ENCODE results near the gene BSND. TPM values are rescaled to one million over a fixed set of nuclear protein-coding genes. Genes with fewer than 3 reads are reported as not detected.
A peak's percentile ranks its signal among the peaks of the same experiment; 100 is the strongest.
"Not testable (repeated sequence)": the region's sequence is repeated elsewhere in the genome, so short reads cannot be mapped to it uniquely, and the experiment has no call there.

BSND gene
- total RNA-seq, 1 experiment from 2014 or later: 0.17 TPM

GRCh38 chr1:54962612-54963395, 35.9 kb upstream of the BSND start:
- no peak for TF ChIP-seq CTCF (conservative IDR thresholded peaks at IDR 0.05)
- no peak overlapping the region for H4K5ac ChIP-seq (ENCODE audit: insufficient read length, low read depth, low read length)
- H3K4me2 ChIP-seq (ENCODE audit: insufficient read depth, insufficient read length, low read length): peak overlapping the region; percentile 25
- H4K20me1 ChIP-seq (ENCODE audit: control insufficient read depth, insufficient read depth, insufficient read length): no peaks in the 10 kb centered on the region
- no peaks in the 10 kb centered on the region for H3K79me2 ChIP-seq (ENCODE audit: insufficient read depth, low read length)
- peak overlapping the region; percentile 64 for H2BK5ac ChIP-seq (ENCODE audit: insufficient read length, low read length)
- no peak overlapping the region for H3K23ac ChIP-seq (ENCODE audit: insufficient read length, low read depth, low read length)
- H3K36me3 Mint-ChIP-seq (ENCODE audit: insufficient read depth in 1 of 3, low read depth in 3 of 3): peaks cover 14 to 25% (median 18%) of the 10 kb centered on the region in 3 experiments
- H2AK5ac ChIP-seq (ENCODE audit: insufficient read length, low read length): no peak overlapping the region
- peaks cover 11% of the 10 kb centered on the region; the same call in 1 of the 2 replicates for H3K4me1 ChIP-seq (ENCODE audit: insufficient read depth, low read length)
- peak overlapping the region; percentile 89 for H3K27ac ChIP-seq (ENCODE audit: insufficient read length, low read depth, low read length)
- no peaks in the 10 kb centered on the region for H3K27me3 ChIP-seq (ENCODE audit: insufficient read depth, low read length)
- no peaks in the 10 kb centered on the region for H3K79me1 ChIP-seq (ENCODE audit: insufficient read depth, low read depth, low read length, poor library complexity, severe bottlenecking)
- no peak overlapping the region for H2BK20ac ChIP-seq (ENCODE audit: low read depth, low read length, poor library complexity, severe bottlenecking)
- H3K9ac ChIP-seq (ENCODE audit: extremely low read depth, insufficient read length, low read length): no peak overlapping the region
- no CpG with 5 or more reads among the region's 4 CpGs for WGBS (ENCODE audit: extremely low coverage, insufficient read length, low lambda C conversion rate)
- H3K27me3 Mint-ChIP-seq (ENCODE audit: low read depth): peaks cover 6% of the 10 kb centered on the region; the same call in 1 of the 2 replicates
- peak overlapping the region; percentile 97 for H2BK12ac ChIP-seq (ENCODE audit: insufficient read length, low read depth, low read length)
- H2BK15ac ChIP-seq (ENCODE audit: low read depth, low read length): no peak overlapping the region
- DNase-seq: no peak
- no peak overlapping the region for H3K4me3 Mint-ChIP-seq
- H3K14ac ChIP-seq (ENCODE audit: insufficient read depth, low read length): peak overlapping the region; percentile 75
- H3K9me3 Mint-ChIP-seq: peaks cover 24 to 25% of the 10 kb centered on the region in 2 experiments
- H4K91ac ChIP-seq (ENCODE audit: insufficient read length, low read depth, low read length): no peak overlapping the region
- H3K23me2 ChIP-seq (ENCODE audit: insufficient read length, low read depth, low read length, poor library complexity, severe bottlenecking): no peaks in the 10 kb centered on the region
- H3K18ac ChIP-seq (ENCODE audit: insufficient read length, low read depth, low read length): no peak overlapping the region
- no peak overlapping the region for H4K8ac ChIP-seq (replicated peaks; ENCODE audit: insufficient read length, low read depth, low read length)
- no peak overlapping the region for H3K4ac ChIP-seq (ENCODE audit: low read depth, low read length)
- H2AFZ ChIP-seq (ENCODE audit: low read length): no peak overlapping the region
- H3T11ph ChIP-seq (ENCODE audit: low read length): no peak overlapping the region
- peak overlapping the region; percentile 48 for H2BK120ac ChIP-seq (ENCODE audit: low read depth, low read length, poor library complexity, severe bottlenecking)
- H3K9me3 ChIP-seq (ENCODE audit: control insufficient read depth, low read depth, low read length): peaks cover 20% of the 10 kb centered on the region
- H3K27ac Mint-ChIP-seq: peak overlapping the region; percentile 59 to 96 (median 96)
- H3K4me1 Mint-ChIP-seq: peaks cover 31 to 43% of the 10 kb centered on the region in 2 experiments
- H3K56ac ChIP-seq (ENCODE audit: insufficient read length, low read depth, low read length): no peak overlapping the region

- no CpG with 5 or more reads among the region's 5 CpGs for WGBS (ENCODE audit: extremely low coverage, insufficient read length, low lambda C conversion rate)
- H2BK120ac ChIP-seq (ENCODE audit: low read depth, low read length, poor library complexity, severe bottlenecking); H3K27me3 ChIP-seq (ENCODE audit: insufficient read depth, low read length); H3K56ac ChIP-seq (ENCODE audit: insufficient read length, low read depth, low read length); H3K27me3 Mint-ChIP-seq (ENCODE audit: low read depth); H3K79me2 ChIP-seq (ENCODE audit: insufficient read depth, low read length); H2AFZ ChIP-seq (ENCODE audit: low read length); H3K18ac ChIP-seq (ENCODE audit: insufficient read length, low read depth, low read length); H3K23me2 ChIP-seq (ENCODE audit: insufficient read length, low read depth, low read length, poor library complexity, severe bottlenecking); H3K27ac ChIP-seq (ENCODE audit: insufficient read length, low read depth, low read length); H2AK5ac ChIP-seq (ENCODE audit: insufficient read length, low read length); H3K9ac ChIP-seq (ENCODE audit: extremely low read depth, insufficient read length, low read length); H3K4ac ChIP-seq (ENCODE audit: low read depth, low read length); H2BK5ac ChIP-seq (ENCODE audit: insufficient read length, low read length); DNase-seq; H3K4me2 ChIP-seq (ENCODE audit: insufficient read depth, insufficient read length, low read length); H2BK20ac ChIP-seq (ENCODE audit: low read depth, low read length, poor library complexity, severe bottlenecking); H4K91ac ChIP-seq (ENCODE audit: insufficient read length, low read depth, low read length); H3T11ph ChIP-seq (ENCODE audit: low read length); H4K8ac ChIP-seq (replicated peaks; ENCODE audit: insufficient read length, low read depth, low read length); H4K5ac ChIP-seq (ENCODE audit: insufficient read length, low read depth, low read length); H3K79me1 ChIP-seq (ENCODE audit: insufficient read depth, low read depth, low read length, poor library complexity, severe bottlenecking); H3K23ac ChIP-seq (ENCODE audit: insufficient read length, low read depth, low read length); H4K20me1 ChIP-seq (ENCODE audit: control insufficient read depth, insufficient read depth, insufficient read length); H2BK15ac ChIP-seq (ENCODE audit: low read depth, low read length); H3K14ac ChIP-seq (ENCODE audit: insufficient read depth, low read length); H2BK12ac ChIP-seq (ENCODE audit: insufficient read length, low read depth, low read length); H3K4me3 Mint-ChIP-seq: not testable (repeated sequence)
- Mint-ChIP-seq H3K27ac (peak overlapping the region in 2 of 3 experiments; percentile 52 to 76; a peak in 4 of 7 replicates), H3K36me3 (ENCODE audit: insufficient read depth in 1 of 3, low read depth in 3 of 3) (peaks cover 8 to 15% (median 10%) of the 10 kb centered on the region in 3 experiments), H3K4me1 (peaks cover 26 to 38% of the 10 kb centered on the region in 2 experiments), H3K9me3 (peaks cover 14% of the 10 kb centered on the region in 2 experiments)
- H3K9me3 ChIP-seq (ENCODE audit: control insufficient read depth, low read depth, low read length): peaks cover 12% of the 10 kb centered on the region
- peaks cover 11% of the 10 kb centered on the region; the same call in 1 of the 2 replicates for H3K4me1 ChIP-seq (ENCODE audit: insufficient read depth, low read length)
Observed at GRCh38 chr1:54963829-54964228, 34.9 kb upstream of the BSND start.
